Measurements from ENCODE around the gene TMEM72. TPM values are rescaled to one million over a fixed set of nuclear protein-coding genes. Genes with fewer than 3 reads are reported as not detected.
A peak's percentile ranks its signal among the peaks of the same experiment; 100 is the strongest.

The TMEM72 gene
- total RNA-seq, 3 donors from 2014 or later: 14.9 to 40.6 (median 17.4) TPM

DNA sequence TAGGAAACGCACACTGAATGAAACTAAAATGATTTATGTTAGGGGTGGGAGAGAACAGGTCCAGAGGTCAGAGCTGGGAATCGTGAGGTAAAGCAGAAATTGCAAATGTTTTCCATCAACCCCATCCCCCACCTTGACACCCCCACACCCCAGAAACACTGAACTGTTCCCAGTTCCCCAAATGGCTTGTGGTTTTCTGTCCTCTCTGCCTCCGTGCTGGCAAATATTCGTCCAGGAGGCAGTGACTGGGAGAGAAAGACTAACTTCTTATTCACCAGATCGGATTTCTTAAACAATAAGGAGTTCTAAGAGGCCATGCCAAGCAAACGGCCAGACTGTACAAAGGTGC, 47.7 kb downstream of the TMEM72 start:
- Histone ChIP-seq H3K4me1 (ENCODE audit: low read depth) (peaks cover 26% of the 10 kb centered on the region), H3K9me3 (no peaks in the 10 kb centered on the region), H3K36me3 (ENCODE audit: low read depth) (no peaks in the 10 kb centered on the region), H3K4me3 (peak overlapping the region; percentile 43)
- DNase-seq (no peak), ATAC-seq (no peak)
- intact Hi-C loops (cut with DNase I, micrococcal nuclease): no loop called here
- TF ChIP-seq, protein P1, sequence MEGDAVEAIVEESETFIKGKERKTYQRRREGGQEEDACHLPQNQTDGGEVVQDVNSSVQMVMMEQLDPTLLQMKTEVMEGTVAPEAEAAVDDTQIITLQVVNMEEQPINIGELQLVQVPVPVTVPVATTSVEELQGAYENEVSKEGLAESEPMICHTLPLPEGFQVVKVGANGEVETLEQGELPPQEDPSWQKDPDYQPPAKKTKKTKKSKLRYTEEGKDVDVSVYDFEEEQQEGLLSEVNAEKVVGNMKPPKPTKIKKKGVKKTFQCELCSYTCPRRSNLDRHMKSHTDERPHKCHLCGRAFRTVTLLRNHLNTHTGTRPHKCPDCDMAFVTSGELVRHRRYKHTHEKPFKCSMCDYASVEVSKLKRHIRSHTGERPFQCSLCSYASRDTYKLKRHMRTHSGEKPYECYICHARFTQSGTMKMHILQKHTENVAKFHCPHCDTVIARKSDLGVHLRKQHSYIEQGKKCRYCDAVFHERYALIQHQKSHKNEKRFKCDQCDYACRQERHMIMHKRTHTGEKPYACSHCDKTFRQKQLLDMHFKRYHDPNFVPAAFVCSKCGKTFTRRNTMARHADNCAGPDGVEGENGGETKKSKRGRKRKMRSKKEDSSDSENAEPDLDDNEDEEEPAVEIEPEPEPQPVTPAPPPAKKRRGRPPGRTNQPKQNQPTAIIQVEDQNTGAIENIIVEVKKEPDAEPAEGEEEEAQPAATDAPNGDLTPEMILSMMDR (IDR thresholded peaks at IDR 0.05): no peak

DNA sequence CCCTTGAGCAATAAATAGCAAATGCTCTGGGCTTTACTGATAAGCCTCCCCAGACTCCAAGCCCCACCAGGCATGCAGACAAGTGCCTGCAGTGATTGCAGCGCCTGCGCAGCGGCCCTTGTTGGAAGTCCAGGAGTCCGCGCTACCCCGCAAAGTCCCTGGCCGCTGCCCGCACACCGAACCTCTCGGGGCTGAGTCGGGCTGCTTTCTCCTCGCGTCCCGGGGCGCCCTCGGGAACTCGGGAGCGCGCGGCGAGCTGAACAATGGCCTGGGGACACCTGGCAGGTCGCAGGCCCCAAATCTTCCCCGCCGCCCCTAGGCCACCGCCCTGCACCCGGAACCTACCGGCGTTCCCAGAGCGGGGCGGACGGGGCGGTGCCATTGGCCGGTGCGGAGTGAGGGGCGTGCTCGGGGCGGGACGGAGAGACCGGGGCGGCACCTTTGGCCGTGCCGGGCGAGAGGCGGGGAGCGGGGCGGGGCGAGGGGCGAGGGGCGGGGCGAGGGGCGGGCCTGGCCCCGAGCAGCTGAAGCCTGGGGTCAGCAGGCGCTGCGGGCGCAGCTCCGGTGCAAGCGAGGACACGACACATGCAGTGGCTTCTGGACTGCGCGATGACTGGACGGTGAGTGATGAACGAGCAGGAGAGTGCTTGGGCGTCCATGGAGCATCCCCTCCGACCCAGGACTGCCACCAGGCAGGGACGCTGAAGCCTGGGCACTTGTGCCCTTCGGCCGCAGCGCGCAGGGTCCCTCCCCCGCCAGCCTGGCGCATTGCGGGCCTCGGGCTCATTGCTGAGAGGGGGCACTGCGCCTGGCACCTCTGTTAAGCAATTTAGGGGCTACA, 48.3 kb downstream of the TMEM72 start, which contains the start of gene RASSF4:
RASSF4 (plus strand) TSS at position 556 of the 841 bp plus-strand sequence. CDS start 10,401 bp downstream, outside the sequence.
- H3K9me3 ChIP-seq: no peaks in the 10 kb centered on the region
- intact Hi-C loops (cut with DNase I, micrococcal nuclease): no loop called here
- TF ChIP-seq, protein P1 (IDR thresholded peaks at IDR 0.05): no peak
- no peaks in the 10 kb centered on the region for H3K36me3 ChIP-seq (ENCODE audit: low read depth)
- H3K4me1 ChIP-seq (ENCODE audit: low read depth): peaks cover 32% of the 10 kb centered on the region
- peak; percentile 95 to 98 (median 97) for DNase-seq
- H3K4me3 ChIP-seq: peak within 1 kb of the TSS; percentile 43
- ATAC-seq: peak; percentile 96

- ATAC-seq (peak; percentile 1), DNase-seq (no peak)
- Histone ChIP-seq H3K4me3 (peak overlapping the region; percentile 43), H3K4me1 (ENCODE audit: low read depth) (peaks cover 36% of the 10 kb centered on the region), H3K36me3 (ENCODE audit: low read depth) (no peaks in the 10 kb centered on the region), H3K9me3 (no peaks in the 10 kb centered on the region)
- intact Hi-C loops (cut with DNase I, micrococcal nuclease): no loop called here
- TF ChIP-seq, protein P1 (IDR thresholded peaks at IDR 0.05): no peak
Measured at GRCh38 chr10:44960088-44960460, 48.9 kb downstream of the TMEM72 start.

- TF ChIP-seq, protein P1 (IDR thresholded peaks at IDR 0.05): no peak
- ATAC-seq: no peak
- DNase-seq: no peak
- H3K4me3 ChIP-seq: no peak overlapping the region
- H3K36me3 ChIP-seq (ENCODE audit: low read depth): no peaks in the 10 kb centered on the region
- peaks cover 36% of the 10 kb centered on the region for H3K4me1 ChIP-seq (ENCODE audit: low read depth)
- H3K9me3 ChIP-seq: no peaks in the 10 kb centered on the region
- intact Hi-C loops (cut with DNase I, micrococcal nuclease): no loop called here
Measured at GRCh38 chr10:44960482-44961229, 49.5 kb downstream of the TMEM72 start.

GRCh38 chr10:44961230-44961571, 50.1 kb downstream of the TMEM72 start:
- Histone ChIP-seq H3K36me3 (ENCODE audit: low read depth) (no peaks in the 10 kb centered on the region), H3K4me3 (no peak overlapping the region), H3K9me3 (no peaks in the 10 kb centered on the region), H3K4me1 (ENCODE audit: low read depth) (peaks cover 38% of the 10 kb centered on the region)
- TF ChIP-seq, protein P1 (IDR thresholded peaks at IDR 0.05): no peak
- DNase-seq (no peak), ATAC-seq (no peak)
- intact Hi-C loops (cut with DNase I, micrococcal nuclease): no loop called here
